Measurements from ENCODE around the gene LSM2. TPM values are rescaled to one million over a fixed set of nuclear protein-coding genes. Genes with fewer than 3 reads are reported as not detected.

The LSM2 gene
- total and polyA plus RNA-seq, 2 experiments from 2014 or later: 51.9 to 57.9 TPM

DNA sequence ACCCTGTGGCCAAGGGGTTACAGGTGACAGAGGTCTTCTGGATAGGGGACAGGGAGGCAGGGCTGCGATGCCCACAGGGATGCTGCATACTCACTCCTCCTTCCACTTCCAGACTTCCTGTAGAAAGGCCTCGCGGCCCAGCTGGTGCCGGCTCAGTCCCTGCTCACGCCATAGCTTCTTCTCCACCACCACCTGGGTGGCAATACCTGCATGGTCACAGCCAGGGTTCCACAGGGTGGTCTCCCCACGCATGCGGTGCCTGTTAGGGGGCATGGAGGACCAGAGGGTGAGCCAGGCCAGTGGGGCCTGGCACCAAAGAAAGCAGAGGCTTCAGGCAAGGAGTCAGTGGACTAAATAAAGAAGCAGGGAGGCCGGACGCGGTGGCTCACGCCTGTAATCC is 21.3 kb downstream of the LSM2 start:
- H3K9me3 ChIP-seq (ENCODE audit: low read depth): no peaks in the 10 kb centered on the region
- H3K36me3 ChIP-seq (replicated peaks; ENCODE audit: insufficient read depth, low read depth): no peaks in the 10 kb centered on the region
- H3K27ac ChIP-seq: no peak overlapping the region
- H2AFZ ChIP-seq: no peak overlapping the region
- H3K27me3 ChIP-seq: no peaks in the 10 kb centered on the region
- TF ChIP-seq, protein P1, sequence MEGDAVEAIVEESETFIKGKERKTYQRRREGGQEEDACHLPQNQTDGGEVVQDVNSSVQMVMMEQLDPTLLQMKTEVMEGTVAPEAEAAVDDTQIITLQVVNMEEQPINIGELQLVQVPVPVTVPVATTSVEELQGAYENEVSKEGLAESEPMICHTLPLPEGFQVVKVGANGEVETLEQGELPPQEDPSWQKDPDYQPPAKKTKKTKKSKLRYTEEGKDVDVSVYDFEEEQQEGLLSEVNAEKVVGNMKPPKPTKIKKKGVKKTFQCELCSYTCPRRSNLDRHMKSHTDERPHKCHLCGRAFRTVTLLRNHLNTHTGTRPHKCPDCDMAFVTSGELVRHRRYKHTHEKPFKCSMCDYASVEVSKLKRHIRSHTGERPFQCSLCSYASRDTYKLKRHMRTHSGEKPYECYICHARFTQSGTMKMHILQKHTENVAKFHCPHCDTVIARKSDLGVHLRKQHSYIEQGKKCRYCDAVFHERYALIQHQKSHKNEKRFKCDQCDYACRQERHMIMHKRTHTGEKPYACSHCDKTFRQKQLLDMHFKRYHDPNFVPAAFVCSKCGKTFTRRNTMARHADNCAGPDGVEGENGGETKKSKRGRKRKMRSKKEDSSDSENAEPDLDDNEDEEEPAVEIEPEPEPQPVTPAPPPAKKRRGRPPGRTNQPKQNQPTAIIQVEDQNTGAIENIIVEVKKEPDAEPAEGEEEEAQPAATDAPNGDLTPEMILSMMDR (IDR thresholded peaks at IDR 0.05; ENCODE audit: poor library complexity): no peak
- H3K4me3 ChIP-seq: no peak overlapping the region
- peaks cover 3% of the 10 kb centered on the region for H3K79me2 ChIP-seq
- WGBS (ENCODE audit: low lambda C conversion rate, missing lambda C conversion rate): over 99% methylated on average over 11 of the region's 11 CpGs
- no peaks in the 10 kb centered on the region for H4K20me1 ChIP-seq (ENCODE audit: insufficient read depth, poor library complexity, severe bottlenecking)
- H3K4me1 ChIP-seq (ENCODE audit: insufficient read depth): no peaks in the 10 kb centered on the region
- no peak overlapping the region for H3K4me2 ChIP-seq
- no peaks in the 10 kb centered on the region for H3K9me2 ChIP-seq (replicated peaks; ENCODE audit: insufficient read depth)
- no peak for DNase-seq (ENCODE audit: low spot score)

DNA sequence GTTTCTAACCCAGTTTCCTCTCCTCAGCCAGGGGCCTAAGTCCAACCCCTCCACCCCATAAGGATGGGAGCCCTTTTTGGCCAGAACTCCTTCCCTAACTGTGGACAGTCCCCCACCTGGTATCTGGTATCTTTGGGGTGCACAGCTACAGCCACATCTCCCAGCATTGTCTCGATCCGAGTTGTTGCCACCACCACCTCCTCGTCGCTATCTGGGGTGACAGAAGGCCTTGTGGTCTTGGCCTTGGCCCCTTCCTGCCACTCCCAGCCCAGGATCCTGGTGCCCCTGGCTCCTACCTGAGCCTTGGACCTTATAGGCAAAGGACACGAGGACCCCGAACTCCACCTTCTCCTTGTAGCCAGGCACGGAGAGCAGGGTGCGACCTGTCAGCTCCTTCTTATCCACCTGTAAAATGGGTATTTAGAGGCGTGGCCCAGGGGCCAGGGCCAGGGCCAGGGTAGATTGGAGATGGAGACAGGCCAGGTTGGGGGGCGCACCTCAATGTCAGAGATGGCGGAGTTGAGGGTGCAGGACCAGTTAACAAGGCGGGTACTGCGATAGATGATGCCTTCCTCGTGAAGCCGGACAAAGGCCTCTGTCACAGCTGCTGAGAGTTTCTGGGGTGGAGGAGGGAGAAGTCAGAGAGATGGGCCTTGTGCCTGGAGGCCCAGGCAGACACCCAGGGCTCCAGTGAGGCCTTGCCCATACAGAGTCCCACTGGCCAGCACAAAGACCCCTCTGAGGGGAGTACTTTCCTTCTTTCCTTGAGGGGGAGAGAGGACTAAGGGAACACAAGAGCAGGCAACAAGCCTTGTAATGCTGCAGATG is 22.5 kb downstream of the LSM2 start:
- H3K4me2 ChIP-seq: no peak overlapping the region
- no peaks in the 10 kb centered on the region for H4K20me1 ChIP-seq (ENCODE audit: insufficient read depth, poor library complexity, severe bottlenecking)
- no peaks in the 10 kb centered on the region for H3K36me3 ChIP-seq (replicated peaks; ENCODE audit: insufficient read depth, low read depth)
- TF ChIP-seq EZH2phosphoT487 (IDR thresholded peaks at IDR 0.05; ENCODE audit: low read depth, severe bottlenecking, unreplicated experiment): no peak
- no peak for TF ChIP-seq EZH2 (IDR thresholded peaks at IDR 0.05; ENCODE audit: borderline replicate concordance)
- TF ChIP-seq, protein P1 (IDR thresholded peaks at IDR 0.05; ENCODE audit: poor library complexity): no peak
- no peak overlapping the region for H3K4me3 ChIP-seq
- H3K79me2 ChIP-seq: peaks cover 2% of the 10 kb centered on the region
- no peak for DNase-seq (ENCODE audit: low spot score)
- H3K9me2 ChIP-seq (replicated peaks; ENCODE audit: insufficient read depth): no peaks in the 10 kb centered on the region
- H3K27me3 ChIP-seq: no peaks in the 10 kb centered on the region
- no peaks in the 10 kb centered on the region for H3K4me1 ChIP-seq (ENCODE audit: insufficient read depth)
- H3K27ac ChIP-seq: no peak overlapping the region
- H3K9me3 ChIP-seq (ENCODE audit: low read depth): no peaks in the 10 kb centered on the region
- no peak overlapping the region for H2AFZ ChIP-seq
- 96% methylated on average over 15 of the region's 15 CpGs for WGBS (ENCODE audit: low lambda C conversion rate, missing lambda C conversion rate)

DNA sequence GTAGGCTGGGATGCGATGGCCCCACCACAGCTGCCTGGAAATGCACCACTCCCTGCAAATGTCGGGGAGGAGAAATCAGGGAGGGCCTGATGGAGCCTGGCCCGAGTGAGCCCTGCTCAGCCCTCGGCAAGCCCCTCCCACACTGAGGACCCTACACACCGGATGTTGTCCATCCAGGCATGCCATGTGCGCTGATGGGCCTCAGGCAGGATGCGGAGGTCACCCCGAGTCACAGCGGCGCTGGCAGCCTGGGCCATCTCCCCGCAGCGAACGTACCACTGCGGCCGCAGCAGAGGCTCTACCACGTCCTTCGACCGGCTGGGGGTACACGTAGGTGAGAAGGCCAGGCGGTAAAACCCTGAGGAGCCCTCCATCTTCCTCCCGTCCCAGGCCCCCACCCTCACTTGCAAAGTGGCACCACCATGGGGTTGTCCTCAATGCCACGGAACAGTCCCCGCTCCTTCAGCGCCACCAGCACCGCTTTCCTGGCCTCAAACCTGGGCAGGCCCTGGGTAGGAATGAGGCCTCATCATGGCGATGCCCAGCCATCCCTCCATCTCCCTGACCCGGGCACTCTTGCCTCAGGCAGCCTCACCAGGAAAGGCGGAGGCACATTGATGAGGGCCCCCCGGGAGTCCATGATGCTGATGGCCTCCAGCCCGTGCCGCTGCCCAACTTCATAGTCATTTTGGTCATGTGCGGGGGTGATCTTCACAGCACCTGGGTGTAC is 24.5 kb downstream of the LSM2 start:
- Histone ChIP-seq H3K36me3 (replicated peaks; ENCODE audit: insufficient read depth, low read depth) (no peaks in the 10 kb centered on the region), H2AFZ (no peak overlapping the region), H3K9me3 (ENCODE audit: low read depth) (no peaks in the 10 kb centered on the region), H4K20me1 (ENCODE audit: insufficient read depth, poor library complexity, severe bottlenecking) (no peaks in the 10 kb centered on the region), H3K9me2 (replicated peaks; ENCODE audit: insufficient read depth) (no peaks in the 10 kb centered on the region), H3K79me2 (no peaks in the 10 kb centered on the region), H3K4me2 (no peak overlapping the region), H3K27me3 (no peaks in the 10 kb centered on the region), H3K4me3 (no peak overlapping the region), H3K4me1 (ENCODE audit: insufficient read depth) (peaks cover 12% of the 10 kb centered on the region), H3K27ac (no peak overlapping the region)
- no peak for TF ChIP-seq EZH2phosphoT487 (IDR thresholded peaks at IDR 0.05; ENCODE audit: low read depth, severe bottlenecking, unreplicated experiment)
- no peak for DNase-seq (ENCODE audit: low spot score)
- 98% methylated on average over 31 of the region's 32 CpGs for WGBS (ENCODE audit: low lambda C conversion rate, missing lambda C conversion rate)

Measured in hepatocyte (in vitro differentiated cells).